Lower leg skin (tissue), 3 donors: Measurements from ENCODE around the gene CYTH2.

ENCODE experiments used
- POLR2A ChIP-seq, 2 donors: fragments of 450-650 bp; IDR thresholded peaks; one replicate each; pipeline ENCODE4 v1.6.1; 2016 to 2017; ENCODE audit warnings: antibody characterized with exemption in 2 of 2, mild to moderate bottlenecking in 1 of 2, moderate library complexity in 1 of 2
- TF ChIP-seq, protein P1 (sequence below), 3 donors: fragments of 450-650 bp; IDR thresholded peaks; one replicate each; pipeline ENCODE4 v1.5.1; 2016; ENCODE audit warnings: antibody characterized with exemption in 3 of 3, mild to moderate bottlenecking in 3 of 3, moderate library complexity in 2 of 3

DNA sequence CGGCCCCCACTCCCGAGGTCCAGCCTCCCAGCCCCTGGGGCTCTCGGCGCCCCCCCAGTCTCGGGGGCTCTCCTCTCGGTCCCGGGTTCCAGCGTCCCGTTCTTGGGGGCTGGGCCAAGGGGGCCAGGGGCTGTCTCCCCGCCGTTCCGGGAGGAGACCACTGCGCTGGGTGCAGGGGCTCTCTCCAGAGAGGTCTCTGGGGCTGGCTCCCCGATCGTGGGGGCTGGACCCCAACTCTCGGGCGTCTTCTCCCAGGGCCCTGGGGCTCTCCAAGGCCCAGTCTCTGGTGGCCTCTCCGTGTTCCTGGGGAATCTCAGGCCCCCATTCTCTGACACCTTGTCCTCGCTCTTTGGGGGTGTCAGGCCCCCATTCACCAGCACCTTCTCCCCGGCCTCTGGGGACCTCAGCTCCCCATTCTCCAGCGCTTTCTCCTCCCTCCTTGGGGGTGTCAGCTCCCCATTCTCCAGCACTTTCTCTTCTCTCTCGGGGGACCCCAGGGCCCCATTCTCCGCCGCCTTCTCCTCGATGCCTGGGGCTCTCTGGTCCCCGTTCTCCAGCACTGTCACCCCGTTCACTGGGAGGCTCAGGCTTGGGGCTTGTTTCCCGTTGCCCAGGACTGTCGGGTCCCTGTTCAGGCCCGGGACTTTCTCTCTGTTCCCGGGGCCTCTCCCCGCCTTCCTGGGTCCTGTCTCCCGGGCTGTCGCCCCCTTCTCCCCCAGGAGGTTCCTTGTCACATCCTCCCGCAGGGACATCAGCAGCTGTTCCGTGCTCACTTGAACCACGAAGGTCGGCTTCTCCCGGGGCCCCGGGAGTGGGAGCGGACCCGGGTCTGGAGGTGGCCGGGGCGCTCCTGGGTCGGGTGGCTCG lies 28.8 kb downstream of the CYTH2 start:
- TF ChIP-seq, protein P1, sequence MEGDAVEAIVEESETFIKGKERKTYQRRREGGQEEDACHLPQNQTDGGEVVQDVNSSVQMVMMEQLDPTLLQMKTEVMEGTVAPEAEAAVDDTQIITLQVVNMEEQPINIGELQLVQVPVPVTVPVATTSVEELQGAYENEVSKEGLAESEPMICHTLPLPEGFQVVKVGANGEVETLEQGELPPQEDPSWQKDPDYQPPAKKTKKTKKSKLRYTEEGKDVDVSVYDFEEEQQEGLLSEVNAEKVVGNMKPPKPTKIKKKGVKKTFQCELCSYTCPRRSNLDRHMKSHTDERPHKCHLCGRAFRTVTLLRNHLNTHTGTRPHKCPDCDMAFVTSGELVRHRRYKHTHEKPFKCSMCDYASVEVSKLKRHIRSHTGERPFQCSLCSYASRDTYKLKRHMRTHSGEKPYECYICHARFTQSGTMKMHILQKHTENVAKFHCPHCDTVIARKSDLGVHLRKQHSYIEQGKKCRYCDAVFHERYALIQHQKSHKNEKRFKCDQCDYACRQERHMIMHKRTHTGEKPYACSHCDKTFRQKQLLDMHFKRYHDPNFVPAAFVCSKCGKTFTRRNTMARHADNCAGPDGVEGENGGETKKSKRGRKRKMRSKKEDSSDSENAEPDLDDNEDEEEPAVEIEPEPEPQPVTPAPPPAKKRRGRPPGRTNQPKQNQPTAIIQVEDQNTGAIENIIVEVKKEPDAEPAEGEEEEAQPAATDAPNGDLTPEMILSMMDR (IDR thresholded peaks at IDR 0.05): no peak
- no peak for TF ChIP-seq POLR2A (IDR thresholded peaks at IDR 0.05)
